Uterus (tissue), 4 donors: ENCODE measurements around the gene TLR1. TPM values are rescaled to one million over a fixed set of nuclear protein-coding genes. Genes with fewer than 3 reads are reported as not detected.

Source experiments
- DNase-seq, 2 donors: peaks; one replicate each; pipeline ENCODE4 v3.0.0-alpha.2; 2019 to 2020
- H3K27ac ChIP-seq, 2 donors: fragments of 200-600 bp; sonication (generic); 1 replicate in 1 of 2; 2 replicates in 1 of 2; pipeline ENCODE4 v1.5.1; 2016 to 2018
- H3K27me3 ChIP-seq, 2 donors: fragments of 200-600 bp; sonication (generic); one replicate each; pipeline ENCODE4 v1.5.1; 2018 to 2019; ENCODE audit warnings: control low read depth in 1 of 2
- H3K36me3 ChIP-seq, 2 donors: fragments of 200-600 bp; sonication (generic); one replicate each; pipeline ENCODE4 v1.5.1; 2019; ENCODE audit warnings: control low read depth in 1 of 2
- H3K4me1 ChIP-seq, 2 donors: fragments of 200-600 bp; sonication (generic); one replicate each; pipeline ENCODE4 v1.5.1; 2018 to 2019; ENCODE audit warnings: control low read depth in 1 of 2
- H3K4me3 ChIP-seq, 2 donors: fragments of 200-600 bp; sonication (generic); 1 replicate in 1 of 2; 2 replicates in 1 of 2; pipeline ENCODE4 v1.5.1; 2018 to 2019; ENCODE audit warnings: mild to moderate bottlenecking in 1 of 2
- H3K9me3 ChIP-seq, 2 donors: fragments of 200-600 bp; sonication (generic); one replicate each; pipeline ENCODE4 v1.5.1; 2019; ENCODE audit warnings: control low read depth in 1 of 2
- CTCF ChIP-seq, 4 experiments: fragments of 200-600 bp in 2 of 4; fragments of 450-650 bp in 2 of 4; sonication (generic) in 2 of 4; IDR thresholded peaks; one replicate each; pipeline ENCODE4 v1.5.1; 2016 to 2019; ENCODE audit warnings: antibody characterized with exemption in 4 of 4, mild to moderate bottlenecking in 2 of 4, moderate library complexity in 1 of 4
- POLR2A ChIP-seq, 2 donors: fragments of 450-650 bp; IDR thresholded peaks; one replicate each; pipeline ENCODE4 v1.6.1; 2016; ENCODE audit warnings: antibody characterized with exemption in 2 of 2, mild to moderate bottlenecking in 1 of 2, moderate library complexity in 1 of 2
- intact Hi-C: fragments of 100-400 bp; cut with DNase I; formaldehyde crosslinking; loops from one replicate; pipeline ENCODE4 v1.15.1; 2023; ENCODE audit warnings: low total_unique reads
- small RNA-seq: library from RNA; depleted of rRNA; stranded (forward); fragments of <200 nt; gene quantifications from one replicate; pipeline ENCODE3, GENCODE V24; 2016
- total RNA-seq, 4 donors: library from RNA; depleted of rRNA in 3 of 4; stranded (reverse); fragments of >200 nt in 3 of 4; gene quantifications; one replicate each; pipeline versions ENCODE4 v1.1.0 to v1.2.4, GENCODE V29; 2014 to 2023
- donor health status: DM: yes; HTN: yes; CAD: no.

The TLR1 gene
- total RNA-seq, 4 donors from 2014 or later = 6.1 to 32.3 (median 20.4) TPM

- no peak for TF ChIP-seq CTCF (IDR thresholded peaks at IDR 0.05)
- no peak for TF ChIP-seq POLR2A (IDR thresholded peaks at IDR 0.05)
- Histone ChIP-seq H3K4me3 (no peak overlapping the region), H3K4me1 (no peaks in the 10 kb centered on the region), H3K27me3 (no peaks in the 10 kb centered on the region), H3K27ac (no peak overlapping the region), H3K9me3 (no peaks in the 10 kb centered on the region), H3K36me3 (no peaks in the 10 kb centered on the region)
- DNase-seq = no peak
- intact Hi-C loops = no loop called here
Observed at GRCh38 chr4:38751341-38752010, 53.1 kb downstream of the TLR1 start.

- intact Hi-C loops = no loop called here
- no peaks in the 10 kb centered on the region for H3K4me1 ChIP-seq
- H3K27me3 ChIP-seq = no peaks in the 10 kb centered on the region
- peak overlapping the region; percentile 27 to 47 for H3K27ac ChIP-seq
- TF ChIP-seq CTCF (IDR thresholded peaks at IDR 0.05) (no peak), POLR2A (IDR thresholded peaks at IDR 0.05) (no peak)
- no peaks in the 10 kb centered on the region for H3K9me3 ChIP-seq
- no peak for DNase-seq
- no peak overlapping the region for H3K4me3 ChIP-seq
- no peaks in the 10 kb centered on the region for H3K36me3 ChIP-seq
Observed at GRCh38 chr4:38749336-38749735, 55.3 kb downstream of the TLR1 start.

DNA sequence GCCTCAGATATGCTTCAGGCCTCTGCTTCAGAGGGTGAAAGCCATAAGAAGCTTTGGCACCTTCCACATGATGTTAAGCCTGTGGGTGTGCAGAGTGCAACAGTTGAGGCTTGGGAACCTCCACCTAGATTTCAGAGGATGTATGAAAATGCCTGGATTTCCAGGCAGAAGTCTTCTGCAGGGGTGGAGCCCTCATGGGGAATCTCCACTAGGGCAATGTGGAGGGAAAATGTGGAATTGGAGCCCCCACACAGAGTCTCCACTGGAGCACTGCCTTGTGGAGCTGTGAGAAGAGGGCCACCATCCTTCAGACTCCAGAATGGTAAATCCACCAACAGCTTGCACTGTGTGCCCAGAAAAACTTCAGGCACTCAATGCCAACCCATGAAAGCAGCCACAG lies 57.0 kb downstream of the TLR1 start:
- Histone ChIP-seq H3K27ac (peak overlapping the region in 1 of 2 donors; percentile 4), H3K4me3 (no peak overlapping the region), H3K36me3 (no peaks in the 10 kb centered on the region), H3K27me3 (no peaks in the 10 kb centered on the region), H3K9me3 (no peaks in the 10 kb centered on the region), H3K4me1 (no peaks in the 10 kb centered on the region)
- no peak for TF ChIP-seq CTCF (IDR thresholded peaks at IDR 0.05)
- no peak for TF ChIP-seq POLR2A (IDR thresholded peaks at IDR 0.05)
- DNase-seq = no peak
- intact Hi-C loops = no loop called here

Small RNAs within 50 kb of the gene (small RNA-seq; reads per million reads assigned to genes)
- gene RNA5SP158 = not detected

Other genes with a start within 250 kb of the TLR1 start
- 10 to 100 TPM; 13.8 to 69.0 (median 41.2) TPM for gene KLF3, start 140.6 kb downstream of the TLR1 start, total RNA-seq
- 1 to 10 TPM in 1 of 4 donors, not detected in 3; 2.0 TPM for gene TLR10, start 21.8 kb downstream of the TLR1 start, total RNA-seq
- gene TLR6, start 52.0 kb upstream of the TLR1 start, total RNA-seq = 1 to 10 TPM; 1.5 to 10.0 (median 4.4) TPM
- gene FAM114A1, start 63.0 kb upstream of the TLR1 start, total RNA-seq = 100 to 1,000 TPM in 1 of 4 donors, 10 to 100 TPM in 3; 41.2 to 273 (median 52.7) TPM
- gene TMEM156, start 227.6 kb upstream of the TLR1 start, total RNA-seq = under 1 TPM in 2 of 4 donors, not detected in 2; 0.37 to 0.41 TPM